Neural cell (in vitro differentiated cells): ENCODE data around the gene BCAS2. TPM values are rescaled to one million over a fixed set of nuclear protein-coding genes. Genes with fewer than 3 reads are reported as not detected.

ENCODE experiments used
- H2AFZ ChIP-seq: fragments of 200-600, 300-800 bp; sonication (generic), shearing (Covaris generic); 2 replicates; pipeline ENCODE4 v1.6.0; 2014; ENCODE audit warnings: low read depth, mild to moderate bottlenecking, antibody characterized with exemption, low read length, moderate library complexity
- H3F3A ChIP-seq: fragments of 200-600 bp; shearing (Covaris generic); 2 replicates; pipeline ENCODE4 v1.6.1; 2016; ENCODE audit warnings: mild to moderate bottlenecking, moderate library complexity, mixed read lengths, antibody characterized with exemption, low read length; ENCODE audit not compliant: insufficient read depth, poor library complexity, severe bottlenecking
- H3K27ac ChIP-seq: fragments of 200-600, 300-800 bp; sonication (generic), shearing (Covaris generic); 2 replicates; pipeline ENCODE4 v1.5.1; 2014; ENCODE audit warnings: mild to moderate bottlenecking, low read length, moderate library complexity
- H3K27me3 ChIP-seq: fragments of 300-800, 200-600 bp; sonication (generic), shearing (Covaris generic); 2 replicates; pipeline ENCODE4 v1.6.0; 2014; ENCODE audit warnings: mild to moderate bottlenecking, low read depth, low read length, moderate library complexity; ENCODE audit not compliant: insufficient read depth
- H3K36me3 ChIP-seq: fragments of 300-800, 200-600 bp; sonication (generic), shearing (Covaris generic); 2 replicates; pipeline ENCODE4 v1.5.1; 2014; ENCODE audit warnings: mild to moderate bottlenecking, antibody characterized with exemption, low read length, moderate library complexity; ENCODE audit not compliant: insufficient read depth
- H3K4me2 ChIP-seq: fragments of 300-800, 200-600 bp; sonication (generic), shearing (Covaris generic); 2 replicates; pipeline ENCODE4 v1.6.0; 2014; ENCODE audit warnings: mild to moderate bottlenecking, low read length
- H3K4me3 ChIP-seq: fragments of 300-800, 200-600 bp; sonication (generic), shearing (Covaris generic); 2 replicates; pipeline ENCODE4 v1.5.1; 2014; ENCODE audit warnings: mild to moderate bottlenecking, low read length, moderate library complexity
- H3K79me2 ChIP-seq: fragments of 200-600 bp; shearing (Covaris generic); replicated peaks from 2 replicates; pipeline ENCODE4 v1.6.0; 2014; ENCODE audit warnings: mild to moderate bottlenecking, low read length, moderate library complexity; ENCODE audit not compliant: insufficient read depth
- H3K9ac ChIP-seq: fragments of 300-800, 200-600 bp; sonication (generic), shearing (Covaris generic); 2 replicates; pipeline ENCODE4 v1.6.1; 2016; ENCODE audit warnings: mild to moderate bottlenecking, low read length, mixed read lengths
- H3K9me2 ChIP-seq: fragments of 200-600 bp; shearing (Covaris generic); 2 replicates; pipeline ENCODE4 v1.6.1; 2016; ENCODE audit warnings: mild to moderate bottlenecking, low read length, mixed read lengths; ENCODE audit not compliant: insufficient read depth
- H3K9me3 ChIP-seq: fragments of 200-600, 300-800 bp; sonication (generic), shearing (Covaris generic); 2 replicates; pipeline ENCODE4 v1.6.1; 2016; ENCODE audit warnings: mild to moderate bottlenecking, mixed run types, low read length, moderate library complexity, mixed read lengths
- H4K20me1 ChIP-seq: fragments of 200-600 bp; shearing (Covaris generic); 2 replicates; pipeline ENCODE4 v1.6.1; 2016; ENCODE audit warnings: mild to moderate bottlenecking, mixed run types; ENCODE audit not compliant: insufficient read depth
- EP300 ChIP-seq: fragments of 450-650 bp; conservative IDR thresholded peaks from 2 replicates; pipeline ENCODE4 v1.6.1; 2014; ENCODE audit warnings: antibody characterized with exemption, mild to moderate bottlenecking, moderate library complexity; ENCODE audit not compliant: poor library complexity, severe bottlenecking
- EZH2 ChIP-seq: fragments of 200-600, 300-800 bp; shearing (Covaris generic), sonication (generic); IDR thresholded peaks from 2 replicates; pipeline ENCODE4 v1.6.1; 2014; ENCODE audit warnings: antibody characterized with exemption, low read length, borderline replicate concordance, mild to moderate bottlenecking; ENCODE audit not compliant: insufficient read depth, poor library complexity, severe bottlenecking
- MXI1 ChIP-seq: fragments of 450-650 bp; conservative IDR thresholded peaks from 2 replicates; pipeline ENCODE4 v1.6.1; 2014; ENCODE audit warnings: antibody characterized with exemption, mild to moderate bottlenecking; ENCODE audit not compliant: poor library complexity, severe bottlenecking
- POLR2AphosphoS5 ChIP-seq: IDR thresholded peaks from 2 replicates; pipeline ENCODE4 v1.6.1; 2012
- RAD21 ChIP-seq: fragments of 450-650 bp; conservative IDR thresholded peaks from 2 replicates; pipeline ENCODE4 v1.6.1; 2014; ENCODE audit warnings: antibody characterized with exemption, mild to moderate bottlenecking, moderate library complexity
- SMC3 ChIP-seq: fragments of 450-650 bp; conservative IDR thresholded peaks from 2 replicates; pipeline ENCODE4 v1.6.1; 2014; ENCODE audit warnings: antibody characterized with exemption, mild to moderate bottlenecking, moderate library complexity; ENCODE audit not compliant: poor library complexity
- TAF1 ChIP-seq: IDR thresholded peaks from 2 replicates; pipeline ENCODE4 v1.6.1; 2012; ENCODE audit warnings: low read depth
- polyA plus RNA-seq: library from polyadenylated mRNA; depleted of rRNA; stranded (reverse); fragments of >200 nt; gene quantifications from 2 replicates; pipeline ENCODE4 v1.2.3, GENCODE V29; 2014
- TF ChIP-seq, protein P1 (sequence below): fragments of 450-650 bp; IDR thresholded peaks from 2 replicates; pipeline ENCODE4 v1.5.1; 2014; ENCODE audit warnings: antibody characterized with exemption, mild to moderate bottlenecking, moderate library complexity; ENCODE audit not compliant: poor library complexity, severe bottlenecking
- TF ChIP-seq, protein P2 (sequence below): IDR thresholded peaks from 2 replicates; pipeline ENCODE4 v1.6.1; 2012; ENCODE audit warnings: borderline replicate concordance

Gene BCAS2
- polyA plus RNA-seq, 1 donor from 2014 or later = 149 TPM

DNA sequence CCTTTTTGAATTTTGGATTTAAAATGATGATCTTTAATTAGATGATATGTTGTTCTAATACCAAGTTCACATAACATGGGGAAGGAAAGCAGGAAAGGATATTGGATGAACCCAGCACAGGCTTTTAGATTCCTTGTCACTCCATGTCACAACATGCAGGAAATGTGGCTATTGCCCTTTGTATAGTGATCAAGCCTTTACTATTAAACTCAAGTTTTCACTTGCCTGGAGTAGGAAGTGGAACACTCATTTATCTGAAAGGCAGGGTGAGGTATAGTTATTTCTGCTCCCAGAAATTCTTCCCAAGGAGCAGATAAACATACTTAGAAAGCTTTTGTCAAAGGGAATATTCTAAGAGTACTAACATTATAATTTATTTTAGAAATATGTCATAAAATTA is 37.2 kb upstream of the BCAS2 start:
- Histone ChIP-seq H3K9ac (no peak overlapping the region), H3K27ac (no peak overlapping the region), H2AFZ (no peak overlapping the region), H4K20me1 (no peaks in the 10 kb centered on the region), H3K4me3 (no peak overlapping the region), H3K9me3 (no peaks in the 10 kb centered on the region), H3K27me3 (no peaks in the 10 kb centered on the region), H3K36me3 (no peaks in the 10 kb centered on the region), H3K9me2 (no peaks in the 10 kb centered on the region), H3F3A (no peaks in the 10 kb centered on the region), H3K4me2 (no peak overlapping the region), H3K79me2 (no peaks in the 10 kb centered on the region)
- TF ChIP-seq MXI1 (no peak), TAF1 (no peak), RAD21 (no peak), POLR2AphosphoS5 (no peak), EP300 (no peak), EZH2 (no peak), SMC3 (no peak)
- TF ChIP-seq, protein P1, sequence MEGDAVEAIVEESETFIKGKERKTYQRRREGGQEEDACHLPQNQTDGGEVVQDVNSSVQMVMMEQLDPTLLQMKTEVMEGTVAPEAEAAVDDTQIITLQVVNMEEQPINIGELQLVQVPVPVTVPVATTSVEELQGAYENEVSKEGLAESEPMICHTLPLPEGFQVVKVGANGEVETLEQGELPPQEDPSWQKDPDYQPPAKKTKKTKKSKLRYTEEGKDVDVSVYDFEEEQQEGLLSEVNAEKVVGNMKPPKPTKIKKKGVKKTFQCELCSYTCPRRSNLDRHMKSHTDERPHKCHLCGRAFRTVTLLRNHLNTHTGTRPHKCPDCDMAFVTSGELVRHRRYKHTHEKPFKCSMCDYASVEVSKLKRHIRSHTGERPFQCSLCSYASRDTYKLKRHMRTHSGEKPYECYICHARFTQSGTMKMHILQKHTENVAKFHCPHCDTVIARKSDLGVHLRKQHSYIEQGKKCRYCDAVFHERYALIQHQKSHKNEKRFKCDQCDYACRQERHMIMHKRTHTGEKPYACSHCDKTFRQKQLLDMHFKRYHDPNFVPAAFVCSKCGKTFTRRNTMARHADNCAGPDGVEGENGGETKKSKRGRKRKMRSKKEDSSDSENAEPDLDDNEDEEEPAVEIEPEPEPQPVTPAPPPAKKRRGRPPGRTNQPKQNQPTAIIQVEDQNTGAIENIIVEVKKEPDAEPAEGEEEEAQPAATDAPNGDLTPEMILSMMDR = no peak
- TF ChIP-seq, protein P2, sequence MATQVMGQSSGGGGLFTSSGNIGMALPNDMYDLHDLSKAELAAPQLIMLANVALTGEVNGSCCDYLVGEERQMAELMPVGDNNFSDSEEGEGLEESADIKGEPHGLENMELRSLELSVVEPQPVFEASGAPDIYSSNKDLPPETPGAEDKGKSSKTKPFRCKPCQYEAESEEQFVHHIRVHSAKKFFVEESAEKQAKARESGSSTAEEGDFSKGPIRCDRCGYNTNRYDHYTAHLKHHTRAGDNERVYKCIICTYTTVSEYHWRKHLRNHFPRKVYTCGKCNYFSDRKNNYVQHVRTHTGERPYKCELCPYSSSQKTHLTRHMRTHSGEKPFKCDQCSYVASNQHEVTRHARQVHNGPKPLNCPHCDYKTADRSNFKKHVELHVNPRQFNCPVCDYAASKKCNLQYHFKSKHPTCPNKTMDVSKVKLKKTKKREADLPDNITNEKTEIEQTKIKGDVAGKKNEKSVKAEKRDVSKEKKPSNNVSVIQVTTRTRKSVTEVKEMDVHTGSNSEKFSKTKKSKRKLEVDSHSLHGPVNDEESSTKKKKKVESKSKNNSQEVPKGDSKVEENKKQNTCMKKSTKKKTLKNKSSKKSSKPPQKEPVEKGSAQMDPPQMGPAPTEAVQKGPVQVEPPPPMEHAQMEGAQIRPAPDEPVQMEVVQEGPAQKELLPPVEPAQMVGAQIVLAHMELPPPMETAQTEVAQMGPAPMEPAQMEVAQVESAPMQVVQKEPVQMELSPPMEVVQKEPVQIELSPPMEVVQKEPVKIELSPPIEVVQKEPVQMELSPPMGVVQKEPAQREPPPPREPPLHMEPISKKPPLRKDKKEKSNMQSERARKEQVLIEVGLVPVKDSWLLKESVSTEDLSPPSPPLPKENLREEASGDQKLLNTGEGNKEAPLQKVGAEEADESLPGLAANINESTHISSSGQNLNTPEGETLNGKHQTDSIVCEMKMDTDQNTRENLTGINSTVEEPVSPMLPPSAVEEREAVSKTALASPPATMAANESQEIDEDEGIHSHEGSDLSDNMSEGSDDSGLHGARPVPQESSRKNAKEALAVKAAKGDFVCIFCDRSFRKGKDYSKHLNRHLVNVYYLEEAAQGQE = no peak

DNA sequence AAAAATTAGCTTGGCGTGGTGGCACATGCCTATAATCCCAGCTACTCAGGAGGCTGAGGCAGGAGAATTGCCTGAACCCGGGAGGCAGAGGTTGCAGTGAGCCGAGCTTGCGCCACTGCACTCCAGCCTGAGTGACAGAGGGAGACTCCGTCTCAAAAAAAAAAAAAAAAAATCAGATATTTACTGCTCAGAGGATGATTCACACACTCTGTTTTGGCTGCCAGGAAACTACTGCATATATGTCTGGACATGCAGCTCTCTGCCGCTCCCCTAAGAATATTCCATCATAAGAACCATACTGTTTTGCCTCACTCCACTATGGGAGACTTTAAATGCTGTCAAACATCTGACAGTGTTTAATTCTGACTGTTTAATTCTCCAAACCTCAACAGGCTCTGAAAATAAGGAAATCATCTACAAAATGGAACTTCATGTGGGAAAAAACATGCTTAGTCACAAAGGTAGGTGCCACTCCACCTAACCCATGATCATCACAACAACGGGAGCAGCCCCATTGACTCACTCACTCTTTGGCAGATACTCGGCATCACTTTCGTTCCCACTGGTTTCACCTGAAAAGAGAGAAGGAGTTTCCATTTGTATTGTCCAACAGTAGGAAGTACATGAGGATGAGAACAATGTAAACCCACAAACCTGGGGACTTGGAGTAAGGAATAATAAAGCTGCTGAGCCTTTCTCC is 29.3 kb upstream of the BCAS2 start:
- no peak overlapping the region for H3K4me3 ChIP-seq
- no peaks in the 10 kb centered on the region for H3K27me3 ChIP-seq
- H3K27ac ChIP-seq = no peak overlapping the region
- H4K20me1 ChIP-seq = no peaks in the 10 kb centered on the region
- no peak overlapping the region for H2AFZ ChIP-seq
- H3K9me3 ChIP-seq = no peaks in the 10 kb centered on the region
- no peaks in the 10 kb centered on the region for H3K9me2 ChIP-seq
- H3K36me3 ChIP-seq = no peaks in the 10 kb centered on the region
- no peaks in the 10 kb centered on the region for H3F3A ChIP-seq
- H3K4me2 ChIP-seq = no peak overlapping the region
- TF ChIP-seq, protein P1 = no peak
- no peak for TF ChIP-seq EZH2
- no peak for TF ChIP-seq TAF1
- TF ChIP-seq RAD21 = no peak
- no peak for TF ChIP-seq SMC3
- no peak for TF ChIP-seq MXI1
- TF ChIP-seq, protein P2 = no peak
- TF ChIP-seq POLR2AphosphoS5 = no peak
- no peak for TF ChIP-seq EP300
- no peak overlapping the region for H3K9ac ChIP-seq
- H3K79me2 ChIP-seq = no peaks in the 10 kb centered on the region
